Neural progenitor cell (in vitro differentiated cells): ENCODE measurements around the gene OR4C6. TPM values are rescaled to one million over a fixed set of nuclear protein-coding genes. Genes with fewer than 3 reads are reported as not detected.

Experiments used
- DNase-seq: peaks from one replicate; pipeline ENCODE4 v3.0.0-alpha.2; 2016; ENCODE audit warnings: low spot score
- H2AFZ ChIP-seq: fragments of 200-600 bp; sonication (generic); replicated peaks from 2 replicates; pipeline ENCODE4 v1.6.1; 2016; ENCODE audit warnings: antibody characterized with exemption
- H3F3A ChIP-seq: fragments of 200-600 bp; sonication (generic); 2 replicates; pipeline ENCODE4 v1.6.1; 2016; ENCODE audit warnings: antibody characterized with exemption, low read depth
- H3K27ac ChIP-seq: fragments of 200-600 bp; sonication (generic); 2 replicates; pipeline ENCODE4 v1.5.1; 2016; ENCODE audit warnings: mild to moderate bottlenecking
- H3K27me3 ChIP-seq: fragments of 200-600 bp; sonication (generic); 2 replicates; pipeline ENCODE4 v1.6.1; 2016; ENCODE audit warnings: mild to moderate bottlenecking, moderate library complexity
- H3K36me3 ChIP-seq: fragments of 200-600 bp; sonication (generic); 2 replicates; pipeline ENCODE4 v1.5.1; 2016
- H3K4me1 ChIP-seq: fragments of 200-600 bp; sonication (generic); 2 replicates; pipeline ENCODE4 v1.6.1; 2016; ENCODE audit warnings: mixed run types
- H3K4me2 ChIP-seq: fragments of 200-600 bp; sonication (generic); 2 replicates; pipeline ENCODE4 v1.6.1; 2016
- H3K4me3 ChIP-seq: fragments of 200-600 bp; sonication (generic); 2 replicates; pipeline ENCODE4 v1.5.1; 2016
- H3K79me2 ChIP-seq: fragments of 200-600 bp; sonication (generic); 2 replicates; pipeline ENCODE4 v1.6.1; 2016; ENCODE audit warnings: low read depth
- H3K9ac ChIP-seq: fragments of 200-600 bp; sonication (generic); 2 replicates; pipeline ENCODE4 v1.6.1; 2016
- H3K9me3 ChIP-seq: fragments of 200-600 bp; sonication (generic); 2 replicates; pipeline ENCODE4 v1.5.1; 2016; ENCODE audit warnings: low read depth
- H4K20me1 ChIP-seq: fragments of 200-600 bp; sonication (generic); 2 replicates; pipeline ENCODE4 v1.6.1; 2016; ENCODE audit warnings: low read depth
- H3K27ac Mint-ChIP-seq: 3 replicates; pipeline ENCODE4 v1.8.0; 2021; ENCODE audit warnings: mixed read lengths
- H3K27me3 Mint-ChIP-seq: 2 replicates; pipeline ENCODE4 v1.8.0; 2022; ENCODE audit warnings: low read depth, mild to moderate bottlenecking, inconsistent platforms, moderate library complexity, mixed read lengths; ENCODE audit not compliant: insufficient read depth
- H3K36me3 Mint-ChIP-seq: 3 replicates; pipeline ENCODE4 v1.8.0; 2021; ENCODE audit warnings: mixed read lengths
- H3K4me1 Mint-ChIP-seq: 3 replicates; pipeline ENCODE4 v1.8.0; 2021; ENCODE audit warnings: mixed read lengths
- H3K4me3 Mint-ChIP-seq: 3 replicates; pipeline ENCODE4 v1.8.0; 2021; ENCODE audit warnings: mild to moderate bottlenecking, moderate library complexity, mixed read lengths
- H3K9me3 Mint-ChIP-seq: 3 replicates; pipeline ENCODE4 v1.8.0; 2020; ENCODE audit warnings: mixed read lengths
- EZH2 ChIP-seq: fragments of 200-600 bp; sonication (generic); IDR thresholded peaks from 2 replicates; pipeline ENCODE4 v1.6.1; 2017; ENCODE audit warnings: antibody characterized with exemption, mild to moderate bottlenecking, moderate library complexity
- EZH2phosphoT487 ChIP-seq: fragments of 200-600 bp; sonication (generic); IDR thresholded peaks from 2 replicates; pipeline ENCODE4 v1.6.1; 2017; ENCODE audit warnings: antibody characterized with exemption
- total RNA-seq: library from RNA; depleted of rRNA; stranded (reverse); fragments of >200 nt; gene quantifications from 2 replicates; pipeline ENCODE4 v1.2.3, GENCODE V29; 2015; ENCODE audit warnings: low replicate concordance
- TF ChIP-seq, protein P1 (sequence below): fragments of 200-600 bp; sonication (generic); IDR thresholded peaks from 2 replicates; pipeline ENCODE4 v1.5.1; 2017; ENCODE audit warnings: antibody characterized with exemption, mild to moderate bottlenecking

Gene OR4C6
- not detected in 2 replicates for total RNA-seq

DNA sequence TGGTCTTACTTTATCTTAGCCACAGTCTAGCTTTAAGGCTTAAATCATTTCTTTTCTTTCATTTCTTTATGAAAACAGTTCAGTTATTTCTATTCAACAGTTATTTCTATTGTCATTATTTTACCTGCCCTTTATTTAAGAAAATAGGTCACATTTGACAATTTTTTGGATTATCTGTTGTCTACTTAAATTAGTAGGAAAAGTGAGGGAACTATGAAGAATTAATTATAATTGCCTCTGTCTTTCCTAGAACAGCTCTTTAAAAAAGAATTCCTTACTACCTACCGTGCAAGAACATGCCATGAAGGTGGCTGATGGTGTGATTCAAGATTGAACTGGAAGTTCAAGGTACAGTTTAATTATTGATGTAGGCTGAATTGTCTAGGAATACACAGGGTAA is at the start of gene OR4C6:
TSS of gene OR4C6 (plus strand) at position 301 of the 400 bp plus-strand sequence. CDS start 2,966 bp downstream, outside the sequence.
- Mint-ChIP-seq H3K4me3 (no peak within 1 kb of the TSS), H3K9me3 (peaks cover 7% of the 10 kb centered on the region), H3K36me3 (no peaks in the 10 kb centered on the region), H3K27me3 (no peaks in the 10 kb centered on the region), H3K4me1 (no peaks in the 10 kb centered on the region), H3K27ac (no peak within 1 kb of the TSS)
- H3K27ac ChIP-seq: no peak within 1 kb of the TSS
- H4K20me1 ChIP-seq: no peaks in the 10 kb centered on the region
- H3K4me2 ChIP-seq: no peak within 1 kb of the TSS
- DNase-seq: no peak
- H3K4me3 ChIP-seq: no peak within 1 kb of the TSS
- no peaks in the 10 kb centered on the region for H3K27me3 ChIP-seq
- H3K36me3 ChIP-seq: no peaks in the 10 kb centered on the region
- TF ChIP-seq, protein P1, sequence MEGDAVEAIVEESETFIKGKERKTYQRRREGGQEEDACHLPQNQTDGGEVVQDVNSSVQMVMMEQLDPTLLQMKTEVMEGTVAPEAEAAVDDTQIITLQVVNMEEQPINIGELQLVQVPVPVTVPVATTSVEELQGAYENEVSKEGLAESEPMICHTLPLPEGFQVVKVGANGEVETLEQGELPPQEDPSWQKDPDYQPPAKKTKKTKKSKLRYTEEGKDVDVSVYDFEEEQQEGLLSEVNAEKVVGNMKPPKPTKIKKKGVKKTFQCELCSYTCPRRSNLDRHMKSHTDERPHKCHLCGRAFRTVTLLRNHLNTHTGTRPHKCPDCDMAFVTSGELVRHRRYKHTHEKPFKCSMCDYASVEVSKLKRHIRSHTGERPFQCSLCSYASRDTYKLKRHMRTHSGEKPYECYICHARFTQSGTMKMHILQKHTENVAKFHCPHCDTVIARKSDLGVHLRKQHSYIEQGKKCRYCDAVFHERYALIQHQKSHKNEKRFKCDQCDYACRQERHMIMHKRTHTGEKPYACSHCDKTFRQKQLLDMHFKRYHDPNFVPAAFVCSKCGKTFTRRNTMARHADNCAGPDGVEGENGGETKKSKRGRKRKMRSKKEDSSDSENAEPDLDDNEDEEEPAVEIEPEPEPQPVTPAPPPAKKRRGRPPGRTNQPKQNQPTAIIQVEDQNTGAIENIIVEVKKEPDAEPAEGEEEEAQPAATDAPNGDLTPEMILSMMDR: no peak
- TF ChIP-seq EZH2phosphoT487 (no peak), EZH2 (no peak)
- no peak within 1 kb of the TSS for H2AFZ ChIP-seq
- H3F3A ChIP-seq: no peaks in the 10 kb centered on the region
- no peaks in the 10 kb centered on the region for H3K4me1 ChIP-seq
- peaks cover 9% of the 10 kb centered on the region for H3K9me3 ChIP-seq
- H3K9ac ChIP-seq: no peak within 1 kb of the TSS
- no peaks in the 10 kb centered on the region for H3K79me2 ChIP-seq

DNA sequence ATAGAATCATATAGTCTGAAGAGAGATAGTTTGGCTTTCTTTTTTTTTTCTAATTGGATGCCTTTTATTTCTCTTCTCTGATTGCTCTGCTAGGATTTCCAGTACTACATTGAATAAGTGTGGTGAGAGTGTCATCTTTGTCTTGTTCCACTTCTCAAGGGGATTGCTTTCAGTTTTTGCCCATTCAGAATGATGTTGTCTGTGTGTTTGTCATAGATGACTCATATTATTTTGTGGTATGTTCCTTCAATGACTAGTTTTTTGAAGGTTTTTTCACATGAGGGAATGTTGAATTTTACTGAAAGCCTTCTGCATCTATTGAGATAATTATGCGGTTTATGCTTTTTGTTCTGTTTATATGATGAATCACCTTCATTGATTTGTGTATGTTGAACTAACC is 37.5 kb upstream of the OR4C6 start:
- Mint-ChIP-seq H3K27me3 (no peaks in the 10 kb centered on the region), H3K27ac (no peak overlapping the region), H3K36me3 (no peaks in the 10 kb centered on the region), H3K4me1 (no peaks in the 10 kb centered on the region), H3K4me3 (no peak overlapping the region), H3K9me3 (peaks cover 11% of the 10 kb centered on the region)
- TF ChIP-seq EZH2phosphoT487 (no peak), EZH2 (no peak)
- TF ChIP-seq, protein P1: no peak
- no peaks in the 10 kb centered on the region for H3K36me3 ChIP-seq
- no peak overlapping the region for H3K4me2 ChIP-seq
- no peaks in the 10 kb centered on the region for H3K79me2 ChIP-seq
- no peaks in the 10 kb centered on the region for H3F3A ChIP-seq
- no peaks in the 10 kb centered on the region for H3K9me3 ChIP-seq
- no peak overlapping the region for H3K4me3 ChIP-seq
- H3K4me1 ChIP-seq: no peaks in the 10 kb centered on the region
- no peaks in the 10 kb centered on the region for H4K20me1 ChIP-seq
- DNase-seq: no peak
- no peaks in the 10 kb centered on the region for H3K27me3 ChIP-seq
- H2AFZ ChIP-seq: no peak overlapping the region
- H3K27ac ChIP-seq: no peak overlapping the region
- H3K9ac ChIP-seq: no peak overlapping the region

- Histone ChIP-seq H2AFZ (no peak within 1 kb of the TSS), H3F3A (no peaks in the 10 kb centered on the region), H3K4me1 (no peaks in the 10 kb centered on the region), H3K27ac (no peak within 1 kb of the TSS), H4K20me1 (no peaks in the 10 kb centered on the region), H3K9ac (no peak within 1 kb of the TSS), H3K4me3 (no peak within 1 kb of the TSS), H3K27me3 (no peaks in the 10 kb centered on the region), H3K79me2 (no peaks in the 10 kb centered on the region), H3K9me3 (no peaks in the 10 kb centered on the region), H3K4me2 (no peak within 1 kb of the TSS), H3K36me3 (no peaks in the 10 kb centered on the region)
- Mint-ChIP-seq H3K36me3 (no peaks in the 10 kb centered on the region), H3K4me1 (no peaks in the 10 kb centered on the region), H3K27me3 (no peaks in the 10 kb centered on the region), H3K27ac (no peak within 1 kb of the TSS), H3K9me3 (peaks cover 4% of the 10 kb centered on the region), H3K4me3 (no peak within 1 kb of the TSS)
- DNase-seq: no peak
- no peak for TF ChIP-seq EZH2phosphoT487
Observed at GRCh38 chr11:55634813-55635212, 27.2 kb upstream of the OR4C6 start, which contains the start of gene OR4P4. Gene OR4P4 (plus strand): TSS chr11:55635113.

GRCh38 chr11:55648027-55648426 is 14.0 kb upstream of the OR4C6 start, which contains the start of gene OR4S2:
Gene OR4S2 (plus strand): TSS chr11:55648327. CDS start chr11:55650904, 2,577 bp downstream.
- Mint-ChIP-seq H3K36me3 (no peaks in the 10 kb centered on the region), H3K27ac (no peak within 1 kb of the TSS), H3K27me3 (no peaks in the 10 kb centered on the region), H3K4me1 (no peaks in the 10 kb centered on the region), H3K4me3 (no peak within 1 kb of the TSS), H3K9me3 (no peaks in the 10 kb centered on the region)
- H3K4me1 ChIP-seq: no peaks in the 10 kb centered on the region
- H4K20me1 ChIP-seq: no peaks in the 10 kb centered on the region
- H2AFZ ChIP-seq: no peak within 1 kb of the TSS
- TF ChIP-seq, protein P1: no peak
- TF ChIP-seq EZH2phosphoT487: no peak
- no peak for TF ChIP-seq EZH2
- H3F3A ChIP-seq: no peaks in the 10 kb centered on the region
- no peaks in the 10 kb centered on the region for H3K9me3 ChIP-seq
- no peaks in the 10 kb centered on the region for H3K36me3 ChIP-seq
- no peaks in the 10 kb centered on the region for H3K27me3 ChIP-seq
- H3K4me3 ChIP-seq: no peak within 1 kb of the TSS
- H3K27ac ChIP-seq: no peak within 1 kb of the TSS
- no peak within 1 kb of the TSS for H3K4me2 ChIP-seq
- H3K79me2 ChIP-seq: no peaks in the 10 kb centered on the region
- H3K9ac ChIP-seq: no peak within 1 kb of the TSS
- no peak for DNase-seq
